ENCODE data around the gene APC.
"Not testable (repeated sequence)": the region's sequence is repeated elsewhere in the genome, so short reads cannot be mapped to it uniquely, and the experiment has no call there.

Gene APC

DNA sequence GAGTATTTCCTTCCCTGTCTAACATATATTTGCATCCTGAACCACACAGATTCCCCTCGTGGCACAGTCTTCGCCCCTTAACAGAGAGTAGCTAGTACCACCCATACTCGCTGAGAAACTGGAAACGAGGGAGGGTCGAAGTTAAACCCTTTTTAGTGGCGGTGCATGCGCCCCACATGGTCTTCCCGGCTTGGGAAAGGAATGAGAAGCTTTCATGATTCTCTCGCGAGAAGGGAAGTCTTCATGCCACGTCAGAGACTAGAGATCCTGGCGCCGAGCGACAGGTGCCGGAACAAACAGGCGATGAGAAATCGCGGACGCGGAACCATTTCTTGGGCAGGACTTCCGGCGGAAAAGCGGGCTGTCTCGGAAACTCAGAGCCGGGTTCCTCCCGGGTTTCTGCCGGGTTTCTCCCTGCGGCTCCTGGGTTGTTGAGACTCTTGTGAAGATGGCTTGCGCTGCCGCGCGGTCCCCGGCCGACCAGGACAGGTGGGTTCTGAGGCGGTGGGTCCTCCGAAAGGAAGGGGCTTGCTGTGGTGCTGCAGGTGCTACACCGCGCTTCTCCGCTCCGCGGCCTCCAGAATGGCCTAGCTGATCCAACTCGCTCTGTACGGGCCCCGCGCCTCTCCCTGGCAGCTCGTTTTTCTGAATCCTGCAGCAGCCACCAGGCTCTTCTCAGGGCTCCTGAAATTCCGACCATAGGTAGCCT is 123.4 kb downstream of the APC start, which contains the start of gene SRP19:
Gene SRP19, plus strand, starts transcription at position 359 of the 709 bp plus-strand sequence. Its CDS starts 90 bp downstream, at position 449.
- FAIRE-seq, result peak; percentile 85

DNA sequence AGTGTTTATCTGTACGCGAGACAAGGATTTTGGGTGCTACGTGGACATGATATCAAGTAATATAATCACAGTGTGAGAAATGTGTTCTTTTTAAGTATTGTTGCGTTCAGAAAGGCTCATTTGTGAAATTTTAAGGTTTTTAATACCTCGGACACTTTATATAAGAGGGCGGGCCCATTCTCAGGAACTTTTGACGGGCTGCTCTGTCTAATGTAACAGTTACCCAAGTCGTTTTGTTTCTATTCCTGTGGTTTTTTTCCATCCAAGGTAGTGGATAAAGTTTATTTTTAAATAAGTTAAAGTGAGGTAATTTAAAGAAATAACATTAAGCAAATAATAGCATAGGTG is 123.9 kb downstream of the APC start:
- no peak for FAIRE-seq

DNA sequence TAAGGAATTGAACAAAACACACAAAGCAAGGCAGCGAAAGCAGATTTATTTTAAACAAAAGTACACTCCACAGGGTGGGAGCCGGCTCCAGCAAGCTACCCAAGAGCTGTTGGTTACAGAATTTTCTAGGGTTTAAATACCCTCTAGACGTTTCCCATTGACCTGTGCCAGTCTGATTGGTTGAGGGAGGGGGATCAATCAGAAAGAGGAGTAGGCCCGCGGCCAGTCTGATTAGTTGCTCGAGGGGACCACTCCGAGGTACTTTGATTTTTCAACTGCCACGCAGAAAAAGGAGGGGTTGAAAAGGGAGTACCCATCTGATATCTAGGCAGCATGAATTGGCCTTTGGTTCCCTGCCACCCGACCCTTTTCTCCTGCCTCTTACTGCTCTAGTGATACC is 124.4 kb downstream of the APC start:
- no peak for FAIRE-seq

DNA sequence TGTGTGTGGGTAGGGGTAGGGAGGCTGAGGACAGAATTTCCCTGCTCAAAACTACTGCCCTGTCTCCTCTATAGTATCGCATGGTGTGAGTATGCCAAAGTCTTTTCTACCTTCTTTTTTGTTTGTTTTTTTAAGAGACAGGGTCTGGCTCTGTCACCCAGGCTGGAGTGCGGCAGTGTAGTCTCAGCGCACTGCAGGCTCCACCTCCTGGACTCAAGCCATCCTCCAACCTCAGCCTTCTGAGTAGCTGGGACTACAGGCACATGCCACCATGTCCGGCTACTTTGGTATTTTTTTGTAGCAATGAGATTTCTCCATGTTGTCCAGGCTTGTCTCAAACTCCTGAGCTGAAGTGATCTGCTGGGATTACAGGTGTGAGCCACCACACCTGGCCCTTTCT is 125.9 kb downstream of the APC start:
- FAIRE-seq, result no peak

DNA sequence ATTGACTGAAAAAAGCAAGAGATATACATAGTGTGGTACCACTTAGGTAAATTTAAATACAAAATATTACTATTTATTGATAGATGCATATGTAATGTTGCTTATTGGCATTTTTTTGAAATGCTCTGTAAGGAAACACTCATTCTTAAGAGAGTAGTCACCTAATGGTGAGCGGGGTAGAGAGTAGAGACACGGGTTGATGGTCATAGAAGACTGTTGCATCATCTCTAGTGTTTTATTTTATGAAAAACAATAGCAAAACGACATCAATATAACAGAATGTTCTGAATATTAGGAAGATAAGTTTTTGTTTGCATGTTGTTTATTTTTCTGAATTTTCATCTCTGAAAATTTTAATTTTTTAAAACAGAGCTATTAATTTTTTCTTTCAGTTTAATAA is 127.4 kb downstream of the APC start:
- no peak for FAIRE-seq

DNA sequence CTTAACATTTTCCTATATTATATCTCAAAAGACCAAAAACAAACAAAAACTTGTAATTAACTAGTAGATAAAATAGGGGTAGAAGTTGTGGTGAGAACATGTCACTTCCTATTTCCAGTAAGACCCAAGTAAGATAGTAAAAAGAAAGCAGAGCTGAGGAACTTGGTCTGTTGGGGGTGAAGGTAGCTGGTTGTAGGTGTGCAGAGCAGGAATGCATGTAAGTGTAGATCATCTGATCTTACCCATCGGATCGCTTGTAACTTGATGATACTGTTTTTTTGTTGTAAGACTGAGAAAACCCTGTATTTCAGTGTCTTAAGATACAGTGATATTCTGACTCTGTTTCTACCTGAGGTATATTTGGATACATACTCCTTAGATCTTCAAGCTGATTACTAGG is 129.1 kb downstream of the APC start:
- FAIRE-seq, result no peak

DNA sequence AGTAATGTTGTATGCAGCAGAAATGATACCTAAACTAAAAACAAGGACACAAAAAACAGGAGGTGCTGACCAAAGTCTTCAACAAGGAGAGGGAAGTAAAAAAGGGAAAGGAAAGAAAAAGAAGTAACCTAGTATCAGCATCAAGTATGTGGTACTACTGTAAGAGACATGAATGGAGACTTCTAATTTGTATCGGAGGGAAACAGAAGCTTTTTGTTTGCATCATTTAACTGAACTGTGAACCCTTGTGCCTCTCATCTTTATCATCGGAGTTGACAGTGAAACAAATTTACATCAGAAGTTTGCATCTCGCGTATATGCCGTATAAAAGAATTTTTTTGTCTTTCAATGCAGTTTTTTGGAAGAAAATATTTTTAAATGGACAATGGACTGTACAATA is 129.7 kb downstream of the APC start:
- FAIRE-seq, result no peak

DNA sequence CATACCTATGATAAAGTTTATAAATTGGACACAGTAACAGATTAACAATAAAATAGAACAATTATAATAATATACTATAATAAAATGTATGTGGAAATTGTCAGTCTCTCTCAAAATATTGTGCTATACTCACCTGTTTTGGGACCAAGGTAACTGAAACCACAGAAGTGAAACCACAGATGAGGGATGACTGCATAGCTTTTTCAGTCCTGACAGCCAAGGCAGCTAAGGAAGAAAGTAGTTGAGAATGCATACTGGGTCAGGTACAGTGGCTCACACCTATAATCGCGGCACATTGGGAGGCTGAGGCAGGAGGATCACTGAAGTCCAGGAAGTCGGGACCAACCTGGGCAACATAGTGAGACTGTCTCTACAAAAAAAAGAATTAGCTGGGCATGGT is 132.3 kb downstream of the APC start:
- no peak for FAIRE-seq

DNA sequence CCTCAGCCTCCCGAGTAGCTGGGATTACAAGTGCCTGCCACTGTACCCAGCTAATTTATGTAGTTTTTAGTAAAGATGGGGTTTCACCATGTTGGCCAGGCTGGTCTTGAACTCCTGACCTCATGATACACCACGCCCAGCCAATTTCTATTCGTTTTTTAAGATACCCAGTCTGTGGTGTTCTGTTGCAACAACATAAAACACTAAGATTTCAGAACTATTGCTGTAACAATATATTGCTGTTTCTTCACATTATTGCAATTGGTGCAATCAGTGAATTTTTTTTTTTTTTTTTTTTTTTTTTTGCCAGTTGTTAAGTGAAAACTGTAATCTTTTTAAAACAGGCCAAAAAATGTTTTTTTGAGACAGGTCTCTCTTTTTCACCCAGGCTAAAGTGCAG is 133.3 kb downstream of the APC start:
- FAIRE-seq, result no peak

DNA sequence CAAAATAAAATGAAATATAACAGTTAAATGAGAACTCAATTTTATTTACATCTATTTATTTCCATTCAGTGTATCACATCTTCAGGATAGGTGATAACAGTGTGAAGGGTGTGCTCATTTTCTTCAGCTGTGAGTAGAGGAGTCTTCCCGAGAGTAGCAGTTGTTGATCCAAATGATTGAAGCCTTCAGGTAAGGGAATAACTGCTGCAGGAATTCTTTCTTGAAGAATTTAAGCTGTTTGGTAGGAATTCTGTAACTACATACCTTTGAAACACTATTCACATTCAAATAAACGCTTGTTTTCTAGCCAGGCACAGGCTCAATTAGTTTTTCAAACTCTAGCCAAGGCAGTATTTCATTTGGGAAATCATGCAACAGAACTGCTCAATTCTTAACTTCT is 138.7 kb downstream of the APC start:
- no peak for FAIRE-seq

DNA sequence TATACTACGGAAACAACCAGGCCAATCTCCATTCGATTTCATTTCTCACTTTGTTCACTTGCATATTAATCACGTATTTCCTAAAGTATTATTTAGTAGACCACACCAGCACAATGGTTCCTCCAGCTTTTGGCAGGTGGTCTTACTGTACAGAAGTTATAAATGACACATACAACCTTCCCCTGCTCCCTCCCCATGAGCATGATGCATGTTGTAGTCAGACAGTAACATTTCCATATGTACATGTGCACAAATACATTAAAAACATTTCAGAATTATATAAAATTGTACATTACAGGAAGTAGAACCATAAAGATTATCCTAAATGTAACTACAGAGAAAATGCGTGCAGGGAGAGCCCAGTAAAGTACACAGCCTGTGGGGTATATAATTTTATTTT is 140.4 kb downstream of the APC start:
- FAIRE-seq, result no peak

DNA sequence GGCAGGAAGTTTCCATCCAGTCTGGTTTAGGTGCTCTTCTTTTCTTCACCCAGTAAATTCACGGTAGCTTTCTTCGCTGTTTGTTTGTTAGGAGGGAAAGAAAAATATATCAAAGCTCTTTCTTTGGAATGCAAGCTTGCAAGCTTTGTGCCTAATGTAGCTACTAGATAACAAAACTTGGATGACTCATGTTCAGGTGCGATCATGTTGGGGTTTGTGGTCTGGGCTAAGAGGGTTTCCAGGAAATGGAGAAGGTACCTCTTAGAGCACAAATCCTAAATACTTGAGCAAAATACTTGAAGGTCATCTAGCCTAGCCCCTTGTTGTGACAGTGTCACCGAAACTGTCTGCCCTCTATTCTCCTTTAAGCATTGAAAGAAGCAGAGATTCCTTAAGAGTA is 141.1 kb downstream of the APC start:
- FAIRE-seq, result no peak

DNA sequence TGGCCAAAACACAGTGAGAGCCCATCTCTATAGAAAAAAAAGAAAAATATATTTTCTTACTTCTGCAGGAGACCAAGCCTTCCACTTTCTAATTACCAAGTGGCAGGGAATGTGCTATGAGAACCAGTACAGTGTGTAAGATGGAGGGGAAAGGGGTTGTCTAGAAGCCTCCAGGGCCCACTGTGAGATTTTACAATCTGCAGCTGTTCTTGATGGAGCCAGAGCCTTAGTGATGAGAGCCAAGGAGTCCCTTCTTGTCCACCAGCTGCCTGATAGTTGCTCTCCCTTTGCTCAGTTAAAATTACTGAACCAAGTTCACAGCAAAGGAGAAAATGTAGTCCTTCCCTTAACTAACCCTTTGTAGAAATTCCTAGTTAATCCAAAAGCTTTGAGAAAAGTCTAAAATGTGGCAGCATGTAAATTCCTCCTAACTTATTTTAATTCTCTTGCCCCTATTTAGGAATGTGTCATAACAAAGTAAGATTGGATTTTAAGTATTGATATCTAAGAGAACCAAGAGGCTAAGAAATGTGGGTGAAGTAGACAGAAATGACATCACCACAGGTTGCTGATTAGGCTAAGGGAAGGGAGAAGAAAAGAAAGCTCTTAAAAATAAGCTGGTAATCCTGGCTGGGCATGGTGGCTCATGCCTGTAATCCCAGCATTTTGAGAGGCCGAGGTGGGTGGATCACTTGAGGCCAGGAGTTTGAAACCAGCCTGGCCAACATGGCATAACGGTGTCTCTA is 142.7 kb downstream of the APC start:
- no peak for FAIRE-seq

DNA sequence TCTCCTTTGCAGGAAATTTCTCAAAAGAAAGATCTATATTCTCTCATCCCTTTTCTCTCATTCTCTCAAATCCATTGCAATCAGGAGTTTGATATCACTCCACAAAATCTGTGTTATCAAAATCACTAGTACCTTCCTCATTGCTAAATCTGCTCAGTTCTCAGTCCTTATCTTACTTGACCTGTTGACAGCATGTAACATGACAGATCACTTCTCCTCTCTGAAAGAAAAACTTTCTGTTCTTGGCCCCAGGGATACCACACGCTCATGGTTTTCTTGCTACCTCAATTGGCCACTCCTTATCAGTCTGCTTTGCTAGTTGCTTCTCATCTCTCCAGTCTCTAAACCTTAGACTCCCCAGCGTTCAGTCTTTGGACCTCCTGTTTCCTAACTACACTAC is 145.5 kb downstream of the APC start:
- FAIRE-seq, result no peak

DNA sequence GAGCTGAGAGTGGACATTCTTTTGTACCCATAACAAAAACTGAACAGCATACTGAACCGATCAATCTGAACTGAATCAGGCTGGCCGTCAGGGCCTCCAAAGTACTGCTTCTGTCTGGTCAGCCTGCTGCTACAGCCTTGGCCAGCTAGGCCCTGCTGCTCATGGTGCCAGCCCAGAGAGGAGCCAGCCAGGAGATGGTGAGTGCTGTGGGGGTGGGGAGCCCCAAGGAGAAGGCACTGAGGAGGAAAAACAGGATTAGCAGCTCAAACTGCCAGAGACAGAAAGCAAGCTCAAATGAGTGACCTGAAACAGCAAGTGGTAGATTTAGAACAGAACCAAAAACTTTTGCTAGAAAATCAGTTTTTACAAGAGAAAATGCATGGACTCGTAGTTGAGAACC is 147.3 kb downstream of the APC start:
- FAIRE-seq, result no peak

DNA sequence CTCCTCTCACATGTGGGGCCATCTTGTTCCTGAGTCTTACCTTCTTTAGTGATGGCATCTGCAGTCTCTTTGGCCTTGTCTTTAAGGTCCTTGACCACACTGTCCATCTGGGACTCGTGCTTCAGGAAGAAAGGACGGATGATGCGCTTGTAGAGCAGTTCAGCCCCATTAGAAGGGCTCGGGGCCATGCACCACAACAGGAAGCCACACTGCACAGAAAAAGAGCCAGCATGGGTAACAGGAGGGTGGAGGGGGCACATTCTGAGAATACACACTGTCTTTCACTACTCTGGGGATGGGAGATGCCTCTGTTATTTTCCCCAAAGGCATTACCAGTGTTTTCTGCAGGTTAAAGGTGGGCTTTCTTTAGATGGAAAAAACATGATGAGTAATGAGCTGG is 149.3 kb downstream of the APC start:
- no peak for FAIRE-seq

DNA sequence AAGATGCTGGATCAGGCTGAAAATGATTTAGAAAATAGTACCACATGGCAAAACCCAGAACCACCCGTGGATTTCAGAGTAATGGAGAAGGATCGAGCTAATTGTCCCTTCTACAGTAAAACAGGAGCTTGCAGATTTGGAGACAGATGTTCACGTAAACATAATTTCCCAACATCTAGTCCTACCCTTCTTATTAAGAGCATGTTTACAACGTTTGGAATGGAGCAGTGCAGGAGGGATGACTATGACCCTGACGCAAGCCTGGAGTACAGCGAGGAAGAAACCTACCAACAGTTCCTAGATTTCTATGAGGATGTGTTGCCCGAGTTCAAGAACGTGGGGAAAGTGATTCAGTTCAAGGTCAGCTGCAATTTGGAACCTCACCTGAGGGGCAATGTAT is 154.4 kb downstream of the APC start:
- FAIRE-seq, result not testable (repeated sequence)

DNA sequence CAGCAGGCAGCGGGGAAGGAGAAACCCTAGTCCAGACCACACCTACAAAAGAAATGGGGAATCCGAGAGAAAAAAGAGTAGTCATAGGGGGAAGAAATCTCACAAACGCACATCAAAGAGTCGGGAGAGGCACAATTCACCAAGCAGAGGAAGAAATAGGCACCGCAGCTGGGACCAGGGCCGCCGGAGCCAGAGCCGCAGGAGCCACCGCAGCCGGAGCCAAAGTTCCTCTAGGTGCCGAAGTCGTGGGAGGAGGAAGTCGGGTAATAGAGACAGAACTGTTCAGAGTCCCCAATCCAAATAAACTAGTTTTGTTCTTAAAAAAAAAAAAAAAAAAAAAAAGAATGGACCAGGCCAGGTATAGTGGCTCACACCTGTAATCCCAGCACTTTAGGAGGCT is 155.1 kb downstream of the APC start:
- FAIRE-seq, result no peak

DNA sequence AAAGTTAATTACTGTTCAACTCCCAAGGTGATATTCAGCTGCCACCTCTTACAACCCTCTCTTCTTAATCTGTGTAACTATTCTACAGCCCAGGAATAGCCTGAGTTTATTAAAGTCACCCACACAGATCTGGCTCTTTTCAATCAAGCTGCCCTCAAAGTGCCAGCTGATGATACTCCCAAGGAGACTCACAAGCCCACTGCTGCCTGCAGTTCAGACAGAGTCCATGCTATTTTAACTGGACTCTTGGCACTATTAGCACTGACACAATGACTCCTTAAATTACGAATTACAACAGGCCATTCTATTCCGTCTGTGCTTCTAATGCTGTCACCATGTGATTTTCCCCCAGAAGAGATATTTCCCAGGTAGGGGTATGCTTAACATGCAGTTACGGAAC is 158.0 kb downstream of the APC start:
- no peak for FAIRE-seq
